HepG2 (cell line): ENCODE measurements around the gene SHPK. TPM values are rescaled to one million over a fixed set of nuclear protein-coding genes. Genes with fewer than 3 reads are reported as not detected.

ENCODE experiments used
- KAT8 ChIP-seq: IDR thresholded peaks from 2 replicates; pipeline ENCODE4 v1.6.1; 2016; ENCODE audit warnings: missing genetic modification reagents, missing compliant biosample characterization
- KLF9 ChIP-seq: IDR thresholded peaks from 2 replicates; pipeline ENCODE4 v1.6.1; 2016; ENCODE audit warnings: low read depth
- MTERF4 ChIP-seq: sonication (generic); formaldehyde crosslinking; IDR thresholded peaks from 2 replicates; pipeline ENCODE4 v1.8.0; 2023; ENCODE audit warnings: mild to moderate bottlenecking, missing genetic modification reagents
- PAWR ChIP-seq: sonication (generic); formaldehyde crosslinking; IDR thresholded peaks from 2 replicates; pipeline ENCODE4 v1.4.0; 2020; ENCODE audit warnings: missing genetic modification reagents, mild to moderate bottlenecking, borderline replicate concordance
- TP53 ChIP-seq: sonication (generic); formaldehyde crosslinking; conservative IDR thresholded peaks from 2 replicates; pipeline ENCODE4 v1.4.0; 2020; ENCODE audit warnings: missing genetic modification reagents
- USF2 ChIP-seq, 2 experiments: sonication (generic) in 1 of 2; formaldehyde crosslinking in 1 of 2; IDR thresholded peaks; 2 replicates each; pipeline versions ENCODE4 v1.5.1 to v1.6.1; 2011 to 2020; ENCODE audit warnings: borderline replicate concordance in 1 of 2, low read depth in 1 of 2, low read length in 1 of 2, mild to moderate bottlenecking in 1 of 2, missing genetic modification reagents in 1 of 2, moderate library complexity in 1 of 2
- ZNF101 ChIP-seq: sonication (generic); formaldehyde crosslinking; IDR thresholded peaks from 2 replicates; pipeline ENCODE4 v1.4.0; 2020; ENCODE audit warnings: mild to moderate bottlenecking, low read depth, missing genetic modification reagents, borderline replicate concordance
- ZNF232 ChIP-seq: sonication (generic); formaldehyde crosslinking; IDR thresholded peaks from 2 replicates; pipeline ENCODE4 v1.4.0; 2020; ENCODE audit warnings: missing genetic modification reagents, borderline replicate concordance
- ZNF430 ChIP-seq: sonication (generic); formaldehyde crosslinking; IDR thresholded peaks from 2 replicates; pipeline ENCODE4 v1.9.0; 2021; ENCODE audit warnings: mild to moderate bottlenecking, missing genetic modification reagents
- ZNF431 ChIP-seq: sonication (generic); formaldehyde crosslinking; IDR thresholded peaks from 2 replicates; pipeline ENCODE4 v1.9.0; 2022; ENCODE audit warnings: missing genetic modification reagents, low read depth, mild to moderate bottlenecking, borderline replicate concordance
- ZNF749 ChIP-seq: sonication (generic); formaldehyde crosslinking; IDR thresholded peaks from 2 replicates; pipeline ENCODE4 v1.8.0; 2022; ENCODE audit warnings: mild to moderate bottlenecking, missing genetic modification reagents, moderate library complexity, borderline replicate concordance
- ZNF773 ChIP-seq: sonication (generic); formaldehyde crosslinking; IDR thresholded peaks from 2 replicates; pipeline ENCODE4 v1.4.0; 2020; ENCODE audit warnings: missing genetic modification reagents, borderline replicate concordance
- ZSCAN31 ChIP-seq: sonication (generic); formaldehyde crosslinking; IDR thresholded peaks from 2 replicates; pipeline ENCODE4 v1.5.0; 2020; ENCODE audit warnings: low read depth, mild to moderate bottlenecking, missing genetic modification reagents
- polyA plus RNA-seq, 8 experiments: library from polyadenylated mRNA; depleted of rRNA in 3 of 8; stranded (reverse) in 7 of 8; unstranded in 1 of 8; fragments of >200 nt; fragmentation: Illumina TruSeq in 4 of 8; extraction: Trizol in 4 of 8; gene quantifications; 2 replicates each; pipeline versions ENCODE4 v1.2.1 to v1.2.3, GENCODE V29; 2011 to 2016; ENCODE audit warnings: low read depth in 4 of 8, missing spikeins in 1 of 8, mixed read lengths in 1 of 8; ENCODE audit not compliant: insufficient read depth in 1 of 8
- total RNA-seq, 5 experiments: library from RNA; depleted of rRNA; stranded (reverse); fragments of >200 nt; fragmentation: Illumina TruSeq; extraction: Trizol; gene quantifications; 2 replicates each; pipeline ENCODE4 v1.2.3, GENCODE V29; 2016; ENCODE audit warnings: low read depth in 1 of 5
- TF ChIP-seq, protein P1 (sequence below): sonication (generic); formaldehyde crosslinking; IDR thresholded peaks from 2 replicates; pipeline ENCODE4 v1.4.0; 2020; ENCODE audit warnings: missing genetic modification reagents
- TF ChIP-seq, protein P2 (sequence below): sonication (generic); formaldehyde crosslinking; IDR thresholded peaks from 2 replicates; pipeline ENCODE4 v1.5.1; 2020; ENCODE audit warnings: mild to moderate bottlenecking, missing genetic modification reagents, moderate library complexity

SHPK gene
- total and polyA plus RNA-seq, 2 of the 13 experiments (the other 11 are each of a cell fraction or from before 2014, with no cell fraction given): 16.2 to 30.9 TPM

GRCh38 chr17:3636908-3637373 is 891 bp upstream of the SHPK start (continued):
- TF ChIP-seq, protein P1, sequence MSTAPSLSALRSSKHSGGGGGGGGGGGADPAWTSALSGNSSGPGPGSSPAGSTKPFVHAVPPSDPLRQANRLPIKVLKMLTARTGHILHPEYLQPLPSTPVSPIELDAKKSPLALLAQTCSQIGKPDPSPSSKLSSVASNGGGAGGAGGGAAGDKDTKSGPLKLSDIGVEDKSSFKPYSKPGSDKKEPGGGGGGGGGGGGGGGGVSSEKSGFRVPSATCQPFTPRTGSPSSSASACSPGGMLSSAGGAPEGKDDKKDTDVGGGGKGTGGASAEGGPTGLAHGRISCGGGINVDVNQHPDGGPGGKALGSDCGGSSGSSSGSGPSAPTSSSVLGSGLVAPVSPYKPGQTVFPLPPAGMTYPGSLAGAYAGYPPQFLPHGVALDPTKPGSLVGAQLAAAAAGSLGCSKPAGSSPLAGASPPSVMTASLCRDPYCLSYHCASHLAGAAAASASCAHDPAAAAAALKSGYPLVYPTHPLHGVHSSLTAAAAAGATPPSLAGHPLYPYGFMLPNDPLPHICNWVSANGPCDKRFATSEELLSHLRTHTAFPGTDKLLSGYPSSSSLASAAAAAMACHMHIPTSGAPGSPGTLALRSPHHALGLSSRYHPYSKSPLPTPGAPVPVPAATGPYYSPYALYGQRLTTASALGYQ (CRISPR knock-in tag): 0 out of 2 replicates have a peak, but pooled peaks have one; percentile 48
- TF ChIP-seq MTERF4 (CRISPR knock-in tag): no peak
- TF ChIP-seq PAWR (CRISPR knock-in tag): 0 out of 2 replicates have a peak, but pooled peaks have one; percentile 55
- no peak for TF ChIP-seq ZNF101 (CRISPR knock-in tag)
- 0 out of 2 replicates have a peak, but pooled peaks have one; percentile 7 for TF ChIP-seq ZSCAN31 (CRISPR knock-in tag)
- TF ChIP-seq ZNF232 (CRISPR knock-in tag): 0 out of 2 replicates have a peak, but pooled peaks have one; percentile 58
- TF ChIP-seq TP53: 0 out of 2 replicates have a peak, but pooled peaks have one; percentile 78
- 0 out of 2 replicates have a peak, but pooled peaks have one; percentile 12 for TF ChIP-seq KAT8 (CRISPR knock-in tag)
- TF ChIP-seq, protein P2, sequence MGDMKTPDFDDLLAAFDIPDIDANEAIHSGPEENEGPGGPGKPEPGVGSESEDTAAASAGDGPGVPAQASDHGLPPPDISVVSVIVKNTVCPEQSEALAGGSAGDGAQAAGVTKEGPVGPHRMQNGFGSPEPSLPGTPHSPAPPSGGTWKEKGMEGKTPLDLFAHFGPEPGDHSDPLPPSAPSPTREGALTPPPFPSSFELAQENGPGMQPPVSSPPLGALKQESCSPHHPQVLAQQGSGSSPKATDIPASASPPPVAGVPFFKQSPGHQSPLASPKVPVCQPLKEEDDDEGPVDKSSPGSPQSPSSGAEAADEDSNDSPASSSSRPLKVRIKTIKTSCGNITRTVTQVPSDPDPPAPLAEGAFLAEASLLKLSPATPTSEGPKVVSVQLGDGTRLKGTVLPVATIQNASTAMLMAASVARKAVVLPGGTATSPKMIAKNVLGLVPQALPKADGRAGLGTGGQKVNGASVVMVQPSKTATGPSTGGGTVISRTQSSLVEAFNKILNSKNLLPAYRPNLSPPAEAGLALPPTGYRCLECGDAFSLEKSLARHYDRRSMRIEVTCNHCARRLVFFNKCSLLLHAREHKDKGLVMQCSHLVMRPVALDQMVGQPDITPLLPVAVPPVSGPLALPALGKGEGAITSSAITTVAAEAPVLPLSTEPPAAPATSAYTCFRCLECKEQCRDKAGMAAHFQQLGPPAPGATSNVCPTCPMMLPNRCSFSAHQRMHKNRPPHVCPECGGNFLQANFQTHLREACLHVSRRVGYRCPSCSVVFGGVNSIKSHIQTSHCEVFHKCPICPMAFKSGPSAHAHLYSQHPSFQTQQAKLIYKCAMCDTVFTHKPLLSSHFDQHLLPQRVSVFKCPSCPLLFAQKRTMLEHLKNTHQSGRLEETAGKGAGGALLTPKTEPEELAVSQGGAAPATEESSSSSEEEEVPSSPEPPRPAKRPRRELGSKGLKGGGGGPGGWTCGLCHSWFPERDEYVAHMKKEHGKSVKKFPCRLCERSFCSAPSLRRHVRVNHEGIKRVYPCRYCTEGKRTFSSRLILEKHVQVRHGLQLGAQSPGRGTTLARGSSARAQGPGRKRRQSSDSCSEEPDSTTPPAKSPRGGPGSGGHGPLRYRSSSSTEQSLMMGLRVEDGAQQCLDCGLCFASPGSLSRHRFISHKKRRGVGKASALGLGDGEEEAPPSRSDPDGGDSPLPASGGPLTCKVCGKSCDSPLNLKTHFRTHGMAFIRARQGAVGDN (CRISPR knock-in tag): peak; percentile 31
- 0 out of 2 replicates have a peak, but pooled peaks have one; percentile 67 for TF ChIP-seq ZNF773
- 0 out of 2 replicates have a peak, but pooled peaks have one; percentile 26 for TF ChIP-seq ZNF431
- TF ChIP-seq ZNF430 (CRISPR knock-in tag): 0 out of 2 replicates have a peak, but pooled peaks have one; percentile 27
- TF ChIP-seq KLF9: no peak
- TF ChIP-seq ZNF749 (CRISPR knock-in tag): 0 out of 2 replicates have a peak, but pooled peaks have one; percentile 8
- no peak for TF ChIP-seq USF2 (IDR thresholded peaks at IDR 0.05; ENCODE audit: low read depth, low read length)
- peak; percentile 83; the same call in 1 of the 2 replicates for TF ChIP-seq USF2 (CRISPR knock-in tag; IDR thresholded peaks at IDR 0.05; ENCODE audit: borderline replicate concordance)
